EH (cell line): ENCODE data around the gene CACNG7.

Experiments
- DNase-seq: peaks from one replicate; pipeline ENCODE4 v3.0.0-alpha.2; 2015; ENCODE audit warnings: low read depth

Gene CACNG7

GRCh38 chr19:53957448-53958167 lies 48.5 kb downstream of the CACNG7 start:
- no peak for DNase-seq

- DNase-seq = peak; percentile 8
Measured at GRCh38 chr19:53958168-53958571, 49.1 kb downstream of the CACNG7 start.

- no peak for DNase-seq
Measured at GRCh38 chr19:53958823-53959757, 50.0 kb downstream of the CACNG7 start.

GRCh38 chr19:53960187-53960586 lies 51.1 kb downstream of the CACNG7 start:
- no peak for DNase-seq

- DNase-seq = no peak
Measured at GRCh38 chr19:53960886-53961285, 51.8 kb downstream of the CACNG7 start.

- DNase-seq = no peak
Measured at GRCh38 chr19:53961523-53962356, 52.7 kb downstream of the CACNG7 start.

- no peak for DNase-seq
Measured at GRCh38 chr19:53962887-53963431, 53.9 kb downstream of the CACNG7 start, which contains the start of gene CACNG8. Gene CACNG8 (plus strand): TSS chr19:53962937.

GRCh38 chr19:53965091-53965490 lies 56.0 kb downstream of the CACNG7 start:
- no peak for DNase-seq

GRCh38 chr19:53966931-53967330 lies 57.9 kb downstream of the CACNG7 start:
- DNase-seq = no peak

GRCh38 chr19:53969366-53969765 lies 60.3 kb downstream of the CACNG7 start:
- DNase-seq = no peak

- no peak for DNase-seq
Measured at GRCh38 chr19:53971673-53972072, 62.6 kb downstream of the CACNG7 start.

GRCh38 chr19:53977429-53977990 lies 68.4 kb downstream of the CACNG7 start:
- DNase-seq = peak; percentile 89

GRCh38 chr19:53977991-53978731 lies 69.1 kb downstream of the CACNG7 start:
- peak; percentile 84 for DNase-seq

- DNase-seq = no peak
Measured at GRCh38 chr19:53978975-53979801, 70.1 kb downstream of the CACNG7 start.

- peak; percentile 42 for DNase-seq
Measured at GRCh38 chr19:53980539-53981375, 71.7 kb downstream of the CACNG7 start.

- DNase-seq = no peak
Measured at GRCh38 chr19:53981376-53981951, 72.4 kb downstream of the CACNG7 start.

- no peak for DNase-seq
Measured at GRCh38 chr19:53982001-53982451, 72.9 kb downstream of the CACNG7 start.

- peak; percentile 27 for DNase-seq
Measured at GRCh38 chr19:53982611-53983010, 73.5 kb downstream of the CACNG7 start.
